Loucy (cell line): ENCODE data around the gene MARCHF2.
A peak's percentile ranks its signal among the peaks of the same experiment; 100 is the strongest.
"Not testable (repeated sequence)": the region's sequence is repeated elsewhere in the genome, so short reads cannot be mapped to it uniquely, and the experiment has no call there.

Experiments used
- H2AFZ ChIP-seq: fragments of 200-600 bp; sonication (generic); 2 replicates; pipeline ENCODE4 v1.6.0; 2016; ENCODE audit warnings: antibody characterized with exemption, mild to moderate bottlenecking, low read length, moderate library complexity
- H3F3A ChIP-seq: fragments of 200-600 bp; 2 replicates; pipeline ENCODE4 v1.6.0; 2016; ENCODE audit warnings: antibody characterized with exemption, low read depth, mild to moderate bottlenecking
- H3K27me3 ChIP-seq: fragments of 200-600 bp; sonication (generic); 2 replicates; pipeline ENCODE4 v1.6.1; 2014; ENCODE audit warnings: low read length, mild to moderate bottlenecking; ENCODE audit not compliant: insufficient read depth, poor library complexity, severe bottlenecking
- H3K36me3 ChIP-seq: fragments of 200-600 bp; sonication (generic); 2 replicates; pipeline ENCODE4 v1.6.1; 2016; ENCODE audit warnings: low read length; ENCODE audit not compliant: insufficient read depth
- H3K4me1 ChIP-seq: fragments of 200-600 bp; sonication (generic); 2 replicates; pipeline ENCODE4 v1.5.1; 2014; ENCODE audit warnings: low read length, mild to moderate bottlenecking; ENCODE audit not compliant: insufficient read depth, poor library complexity, severe bottlenecking
- H3K4me2 ChIP-seq: fragments of 200-600 bp; sonication (generic); 2 replicates; pipeline ENCODE4 v1.6.0; 2014; ENCODE audit warnings: antibody characterized with exemption, low read length, low read depth, mild to moderate bottlenecking; ENCODE audit not compliant: poor library complexity, severe bottlenecking
- H3K4me3 ChIP-seq: fragments of 200-600 bp; sonication (generic); 2 replicates; pipeline ENCODE4 v1.5.1; 2014; ENCODE audit warnings: low read length, mild to moderate bottlenecking, mixed read lengths; ENCODE audit not compliant: poor library complexity, severe bottlenecking
- H3K79me2 ChIP-seq: fragments of 200-600 bp; sonication (generic); 2 replicates; pipeline ENCODE4 v1.6.1; 2014; ENCODE audit warnings: low read length; ENCODE audit not compliant: insufficient read depth
- H3K9ac ChIP-seq: fragments of 200-600 bp; sonication (generic); 2 replicates; pipeline ENCODE4 v1.6.0; 2014; ENCODE audit warnings: mild to moderate bottlenecking, low read depth, low read length, moderate library complexity; ENCODE audit not compliant: poor library complexity, severe bottlenecking
- H3K9me2 ChIP-seq: fragments of 200-600 bp; sonication (generic); replicated peaks from 2 replicates; pipeline ENCODE4 v1.6.1; 2016; ENCODE audit warnings: low read depth, low read length, mixed read lengths
- H3K9me3 ChIP-seq: fragments of 200-600 bp; sonication (generic); 2 replicates; pipeline ENCODE4 v1.6.1; 2014; ENCODE audit warnings: mild to moderate bottlenecking, antibody characterized with exemption, low read length, low read depth; ENCODE audit not compliant: insufficient read depth
- H4K20me1 ChIP-seq: fragments of 200-600 bp; sonication (generic); 2 replicates; pipeline ENCODE4 v1.6.0; 2014; ENCODE audit warnings: antibody characterized with exemption, low read length, mild to moderate bottlenecking; ENCODE audit not compliant: insufficient read depth, poor library complexity, severe bottlenecking
- EZH2phosphoT487 ChIP-seq: fragments of 200-600 bp; IDR thresholded peaks from 2 replicates; pipeline ENCODE4 v1.6.1; 2018; ENCODE audit warnings: antibody characterized with exemption, mild to moderate bottlenecking, moderate library complexity, borderline replicate concordance
- TF ChIP-seq, protein P1 (sequence below): fragments of 200-600 bp; sonication (generic); conservative IDR thresholded peaks from 2 replicates; pipeline ENCODE4 v1.5.1; 2014; ENCODE audit warnings: mild to moderate bottlenecking, antibody characterized with exemption, low read length

The MARCHF2 gene

DNA sequence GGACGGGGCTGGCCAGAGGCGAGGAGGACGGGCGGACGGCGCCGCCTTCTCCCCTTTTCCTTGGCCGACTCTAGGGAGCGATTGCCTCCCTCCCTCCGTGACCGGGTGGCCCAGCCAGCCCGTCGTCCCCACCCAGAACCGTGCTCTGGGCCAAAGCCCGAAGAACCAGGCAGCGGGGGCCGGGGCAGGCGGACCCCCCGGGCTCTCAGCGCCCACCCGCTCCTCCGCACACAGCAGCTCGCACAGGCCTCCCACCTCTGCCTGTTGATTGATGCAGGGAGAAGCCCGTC, 9.3 kb upstream of the MARCHF2 start:
- Histone ChIP-seq H4K20me1 (no peaks in the 10 kb centered on the region), H3K9ac (no peak overlapping the region), H3F3A (no peaks in the 10 kb centered on the region), H3K79me2 (peaks cover 12% of the 10 kb centered on the region; the same call in 1 of the 2 replicates), H3K4me2 (no peak overlapping the region), H3K9me2 (no peaks in the 10 kb centered on the region), H2AFZ (no peak overlapping the region), H3K4me1 (no peaks in the 10 kb centered on the region), H3K9me3 (no peaks in the 10 kb centered on the region), H3K4me3 (no peak overlapping the region), H3K36me3 (peaks cover 36% of the 10 kb centered on the region; the same call in 1 of the 2 replicates), H3K27me3 (no peaks in the 10 kb centered on the region)
- no peak for TF ChIP-seq EZH2phosphoT487
- TF ChIP-seq, protein P1, sequence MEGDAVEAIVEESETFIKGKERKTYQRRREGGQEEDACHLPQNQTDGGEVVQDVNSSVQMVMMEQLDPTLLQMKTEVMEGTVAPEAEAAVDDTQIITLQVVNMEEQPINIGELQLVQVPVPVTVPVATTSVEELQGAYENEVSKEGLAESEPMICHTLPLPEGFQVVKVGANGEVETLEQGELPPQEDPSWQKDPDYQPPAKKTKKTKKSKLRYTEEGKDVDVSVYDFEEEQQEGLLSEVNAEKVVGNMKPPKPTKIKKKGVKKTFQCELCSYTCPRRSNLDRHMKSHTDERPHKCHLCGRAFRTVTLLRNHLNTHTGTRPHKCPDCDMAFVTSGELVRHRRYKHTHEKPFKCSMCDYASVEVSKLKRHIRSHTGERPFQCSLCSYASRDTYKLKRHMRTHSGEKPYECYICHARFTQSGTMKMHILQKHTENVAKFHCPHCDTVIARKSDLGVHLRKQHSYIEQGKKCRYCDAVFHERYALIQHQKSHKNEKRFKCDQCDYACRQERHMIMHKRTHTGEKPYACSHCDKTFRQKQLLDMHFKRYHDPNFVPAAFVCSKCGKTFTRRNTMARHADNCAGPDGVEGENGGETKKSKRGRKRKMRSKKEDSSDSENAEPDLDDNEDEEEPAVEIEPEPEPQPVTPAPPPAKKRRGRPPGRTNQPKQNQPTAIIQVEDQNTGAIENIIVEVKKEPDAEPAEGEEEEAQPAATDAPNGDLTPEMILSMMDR, result no peak

DNA sequence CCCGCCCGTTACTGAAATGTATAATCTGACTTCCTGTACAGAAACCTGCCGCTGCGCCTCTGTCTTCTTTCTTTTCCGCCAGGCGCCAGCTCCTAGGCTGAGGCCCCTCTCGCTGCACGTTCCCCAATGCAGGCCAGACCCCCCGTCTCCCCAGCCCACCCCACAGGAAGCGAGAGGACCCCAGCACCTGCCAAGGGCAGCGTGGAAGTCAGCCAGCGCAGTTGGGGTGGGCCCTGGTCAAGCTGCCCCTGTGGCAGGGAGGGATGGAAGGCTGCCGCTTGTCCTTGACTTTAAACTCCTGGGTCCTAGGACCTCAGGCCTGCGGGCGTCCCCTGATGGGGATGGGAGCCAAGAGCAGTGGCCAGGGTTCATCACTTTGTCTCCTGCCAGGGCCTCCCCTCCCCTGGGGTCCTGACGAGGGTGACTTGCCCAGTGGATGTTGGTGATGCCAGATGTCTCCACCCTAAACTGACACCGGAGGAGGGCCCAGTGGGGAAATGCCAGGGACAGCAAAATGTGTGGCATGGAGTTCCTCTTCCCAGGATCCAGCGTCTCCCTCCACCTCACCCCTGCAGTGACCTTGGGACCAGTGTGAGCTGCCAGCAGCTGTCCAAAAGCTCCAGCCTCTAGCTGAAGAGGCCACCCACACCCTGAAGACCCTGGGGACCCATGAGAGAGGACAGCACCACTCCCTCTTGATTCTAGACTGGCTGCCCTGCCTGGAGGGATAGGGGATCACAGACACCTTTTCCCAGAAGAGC, 8.5 kb upstream of the MARCHF2 start:
- Histone ChIP-seq H4K20me1 (no peaks in the 10 kb centered on the region), H3K4me2 (no peak overlapping the region), H3F3A (no peaks in the 10 kb centered on the region), H3K9me3 (no peaks in the 10 kb centered on the region), H3K4me1 (no peaks in the 10 kb centered on the region), H3K4me3 (no peak overlapping the region), H2AFZ (no peak overlapping the region), H3K36me3 (peaks cover 32% of the 10 kb centered on the region; the same call in 1 of the 2 replicates), H3K9me2 (no peaks in the 10 kb centered on the region), H3K27me3 (no peaks in the 10 kb centered on the region), H3K9ac (no peak overlapping the region), H3K79me2 (peaks cover 6% of the 10 kb centered on the region; the same call in 1 of the 2 replicates)
- TF ChIP-seq EZH2phosphoT487, result no peak
- TF ChIP-seq, protein P1, result no peak

DNA sequence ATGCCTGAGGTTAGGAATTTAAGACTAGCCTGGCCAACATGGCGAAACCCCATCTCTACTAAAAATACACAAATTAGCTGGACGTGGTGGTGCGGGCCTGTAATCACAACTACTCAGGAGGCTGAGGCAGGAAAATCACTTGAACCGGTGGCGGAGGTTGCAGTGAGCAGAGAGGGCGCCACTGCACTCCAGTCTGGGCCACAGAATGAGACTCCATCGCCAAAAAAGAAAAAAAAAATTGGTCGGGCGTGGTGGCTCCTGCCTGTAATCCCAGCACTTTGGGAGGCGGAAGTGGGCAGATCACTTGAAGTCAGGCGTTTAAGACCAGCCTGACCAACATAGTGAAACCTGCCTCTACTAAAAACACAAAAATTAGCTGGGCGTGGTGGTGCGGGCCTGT, 2.4 kb upstream of the MARCHF2 start:
- H3K9me3 ChIP-seq, H3K9me2 ChIP-seq, H2AFZ ChIP-seq, H3K36me3 ChIP-seq, H3K27me3 ChIP-seq, H3K4me2 ChIP-seq, H3K9ac ChIP-seq, H4K20me1 ChIP-seq, H3F3A ChIP-seq, H3K4me1 ChIP-seq, H3K4me3 ChIP-seq, H3K79me2 ChIP-seq: not testable (repeated sequence)
- TF ChIP-seq, protein P1, result 0 out of 2 replicates have a peak, but pooled peaks have one; percentile 14
